ENCODE data around the gene SMG7.

Gene SMG7

DNA sequence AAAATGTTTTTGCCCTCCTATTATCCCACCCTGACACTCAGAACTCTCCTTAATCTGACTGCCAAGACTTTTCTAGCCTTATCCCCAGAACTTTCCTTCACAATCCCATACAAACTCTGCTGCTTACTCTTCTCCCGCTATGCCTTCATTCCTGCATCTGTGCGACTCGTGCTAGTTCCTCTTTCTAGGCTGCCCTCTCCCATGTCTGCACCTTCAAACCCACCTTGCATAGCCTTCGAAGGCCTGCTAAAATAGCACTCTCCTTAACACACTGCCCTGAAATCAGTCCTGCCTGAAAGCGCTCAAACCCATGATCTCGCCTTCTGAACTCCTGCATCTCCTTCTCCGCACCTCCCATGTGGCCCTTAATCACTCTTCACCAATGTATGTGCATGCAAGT, 120.4 kb downstream of the SMG7 start:
- no peak for DNase-seq

DNA sequence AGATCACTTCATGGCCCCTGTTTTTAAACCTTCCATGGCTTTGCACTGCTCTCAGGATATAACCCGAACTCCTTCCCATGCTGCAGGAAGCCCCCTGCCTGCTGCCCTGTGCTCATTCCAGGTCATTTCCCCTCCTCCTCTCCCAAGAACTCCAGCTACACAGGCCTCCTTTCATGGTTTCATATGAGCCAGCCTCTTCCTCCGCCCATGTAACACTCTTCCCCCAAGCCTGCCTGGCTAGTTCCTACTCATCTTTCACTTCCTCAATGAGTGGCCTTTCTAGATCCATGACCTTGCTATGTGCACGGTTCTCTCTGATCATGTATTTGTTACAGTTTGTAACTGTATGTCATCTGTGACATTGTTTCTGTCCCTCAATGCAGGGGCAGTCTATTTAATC, 121.1 kb downstream of the SMG7 start:
- DNase-seq, result peak; percentile 23

DNA sequence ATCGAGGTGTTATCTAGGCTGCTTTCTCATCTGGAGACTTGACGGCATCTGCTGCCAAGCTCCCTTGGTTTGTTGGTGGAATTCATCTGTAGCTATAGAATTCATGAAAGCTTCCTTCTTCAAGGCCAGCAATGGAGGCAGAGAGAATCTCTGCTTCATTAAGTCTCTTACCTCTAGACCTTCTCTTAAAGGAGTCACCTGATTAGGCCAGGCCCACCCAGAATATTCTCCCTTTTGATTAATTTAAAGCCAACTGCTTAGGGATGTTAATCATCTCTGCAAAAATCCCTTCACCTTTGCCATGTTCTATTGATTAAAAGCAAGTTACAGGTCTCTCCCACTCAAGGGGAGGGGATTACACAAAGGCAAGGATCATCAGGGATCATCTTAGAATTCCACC, 123.2 kb downstream of the SMG7 start:
- DNase-seq, result no peak

DNA sequence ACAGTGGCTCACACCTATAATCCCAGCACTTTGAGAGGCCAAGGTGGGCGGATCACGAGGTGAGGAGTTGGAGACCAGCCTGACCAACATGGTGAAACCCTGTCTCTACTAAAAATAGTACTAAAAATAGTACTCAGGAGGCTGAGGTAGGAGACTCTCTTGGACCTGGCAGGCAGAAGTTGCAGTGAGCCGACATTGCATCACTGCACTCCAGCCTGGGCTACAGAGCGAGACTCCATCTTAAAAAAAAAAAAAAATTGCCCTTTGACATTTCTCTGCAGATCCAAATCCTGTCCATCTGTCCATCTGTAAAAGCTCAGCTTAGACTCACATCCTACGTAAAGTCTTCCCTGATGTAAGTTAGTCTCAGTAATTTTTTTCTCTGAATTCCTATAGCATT, 124.2 kb downstream of the SMG7 start:
- no peak for DNase-seq

DNA sequence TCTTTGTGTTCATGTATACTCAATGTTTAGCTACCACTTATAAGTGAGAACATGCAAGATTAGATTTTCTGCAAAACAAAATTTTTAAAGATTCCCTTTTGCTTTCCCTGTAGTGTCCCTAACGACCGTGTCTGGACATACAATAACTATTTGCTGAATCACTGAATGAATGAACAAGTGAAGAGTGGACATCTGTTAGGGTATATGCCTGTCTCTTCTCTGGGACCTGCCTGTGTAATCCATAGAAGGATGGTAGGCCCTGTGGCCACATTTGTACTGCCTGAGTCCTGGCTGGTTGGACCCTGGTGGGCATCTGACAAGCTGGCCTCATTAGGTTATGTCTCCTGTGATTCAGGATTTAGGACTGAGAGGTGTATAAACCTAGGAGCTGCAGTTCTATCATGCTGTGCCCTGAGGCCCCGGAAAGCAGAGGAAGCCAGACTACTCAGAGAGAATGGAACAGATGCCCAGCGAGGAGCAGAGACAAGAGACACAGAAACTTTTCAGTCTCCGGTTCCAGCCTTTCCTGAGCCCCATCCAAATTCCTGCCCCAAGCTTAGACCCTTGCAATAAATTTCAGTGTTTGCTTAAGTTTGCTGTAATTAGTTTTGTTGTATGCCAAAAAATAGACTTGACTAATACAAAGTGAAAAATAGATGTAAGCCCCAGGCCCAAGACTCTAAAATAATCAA, 125.5 kb downstream of the SMG7 start:
- DNase-seq, result no peak

DNA sequence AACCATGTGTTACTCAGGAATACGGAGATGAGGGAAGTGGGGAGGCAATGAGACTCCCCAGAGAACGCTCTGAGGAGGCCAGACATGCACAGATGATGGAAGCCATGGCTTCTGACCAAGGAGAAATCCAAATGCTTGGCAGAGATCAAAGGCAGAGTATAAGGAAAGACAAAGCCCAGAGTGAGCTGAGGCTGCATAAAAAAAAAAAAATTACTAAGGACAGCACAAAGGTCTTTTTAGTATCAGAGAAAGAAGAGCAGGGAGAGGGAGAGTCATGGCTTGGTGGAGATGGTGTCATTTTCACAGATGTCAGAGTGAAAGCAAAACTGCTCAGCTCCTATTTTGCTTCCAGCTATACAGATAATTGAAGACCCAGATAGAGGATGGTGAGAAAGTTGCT, 126.1 kb downstream of the SMG7 start:
- DNase-seq, result peak; percentile 21

DNA sequence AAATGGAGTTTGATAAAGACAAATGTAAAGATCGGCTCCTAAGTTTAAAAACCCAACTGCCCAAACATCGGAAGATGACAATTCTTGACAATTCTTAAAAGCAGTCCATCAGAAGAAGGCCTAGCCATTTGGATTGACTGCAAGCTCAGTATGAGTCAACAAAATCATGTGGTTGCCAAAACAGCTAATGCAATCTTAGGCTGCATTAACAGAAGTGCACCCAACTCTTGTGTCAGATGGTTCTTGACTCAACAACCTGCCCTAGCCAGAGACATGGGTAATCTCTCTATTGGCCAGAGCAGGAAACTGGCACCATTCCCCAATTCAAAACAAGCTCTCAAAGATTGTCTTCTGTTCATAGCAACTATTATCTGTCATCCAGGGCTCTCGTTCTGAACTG, 127.8 kb downstream of the SMG7 start:
- DNase-seq, result no peak

DNA sequence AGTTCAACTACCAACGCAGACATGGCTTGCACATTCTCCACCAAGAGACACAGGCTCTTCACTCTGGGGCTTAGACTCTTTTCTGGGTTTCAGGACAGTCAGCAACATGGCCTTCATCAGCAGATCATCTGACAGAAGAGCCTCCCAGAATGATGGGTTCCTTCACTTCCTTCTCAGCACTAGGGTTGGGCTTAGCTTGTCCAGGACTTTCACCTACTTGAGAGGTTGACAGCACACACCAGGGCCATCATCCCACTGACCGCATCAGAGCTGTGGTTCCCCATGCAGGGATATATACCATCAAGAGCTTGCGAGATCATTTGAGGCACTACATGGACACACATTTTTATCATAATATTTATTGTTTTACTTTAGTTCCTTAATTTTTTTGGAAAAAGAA, 128.3 kb downstream of the SMG7 start:
- no peak for DNase-seq

DNA sequence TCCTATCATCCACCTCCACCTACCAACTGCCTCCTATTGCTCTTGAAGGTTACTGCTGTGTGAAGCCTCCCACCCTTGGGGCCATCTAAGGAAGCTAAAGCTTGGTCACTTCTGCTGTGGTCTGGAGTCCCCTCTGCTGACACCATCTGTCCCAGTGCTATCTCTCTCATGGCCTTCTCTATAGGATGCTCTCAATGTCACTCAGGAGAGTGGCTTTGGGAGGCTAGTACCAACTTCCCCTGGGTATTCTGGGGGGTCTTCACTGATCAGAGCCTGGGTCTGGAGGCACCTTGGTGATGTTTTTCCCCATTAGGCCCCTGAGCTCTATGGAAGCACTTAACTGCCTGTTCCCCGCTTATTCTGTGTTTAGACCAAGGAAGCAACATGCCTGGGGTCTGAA, 130.2 kb downstream of the SMG7 start:
- no peak for DNase-seq

Data from midbrain (tissue), 1 donor.